Right ventricle myocardium inferior (tissue), 1 donor: ENCODE data around the gene EIF3L. TPM values are rescaled to one million over a fixed set of nuclear protein-coding genes. Genes with fewer than 3 reads are reported as not detected.

Source experiments
- ATAC-seq: fragments of 200-7000 bp; cut with Tn5 transposase; one replicate; pipeline ENCODE4 v1.9.1; 2020; ENCODE audit warnings: mild to moderate bottlenecking, moderate library complexity
- DNase-seq: peaks from one replicate; pipeline ENCODE4 v3.0.0; 2021; ENCODE audit errors: missing footprints
- intact Hi-C: fragments of 100-400 bp; cut with DNase I; formaldehyde crosslinking; loops from one replicate; pipeline ENCODE4 v1.11.0; 2022
- total RNA-seq: library from RNA; stranded (reverse); fragmentation: NEBNext Ultra II Directional; extraction: Animal tissue kit (Norgen Biotek cat#: 25700); gene quantifications from one replicate; pipeline ENCODE4 v1.2.1, GENCODE V29; 2021
- donor health status: DM: no; HTN: yes; CAD: no; lungs with severe emphysema.

EIF3L gene
- total RNA-seq, 1 donor from 2014 or later = 385 TPM

DNA sequence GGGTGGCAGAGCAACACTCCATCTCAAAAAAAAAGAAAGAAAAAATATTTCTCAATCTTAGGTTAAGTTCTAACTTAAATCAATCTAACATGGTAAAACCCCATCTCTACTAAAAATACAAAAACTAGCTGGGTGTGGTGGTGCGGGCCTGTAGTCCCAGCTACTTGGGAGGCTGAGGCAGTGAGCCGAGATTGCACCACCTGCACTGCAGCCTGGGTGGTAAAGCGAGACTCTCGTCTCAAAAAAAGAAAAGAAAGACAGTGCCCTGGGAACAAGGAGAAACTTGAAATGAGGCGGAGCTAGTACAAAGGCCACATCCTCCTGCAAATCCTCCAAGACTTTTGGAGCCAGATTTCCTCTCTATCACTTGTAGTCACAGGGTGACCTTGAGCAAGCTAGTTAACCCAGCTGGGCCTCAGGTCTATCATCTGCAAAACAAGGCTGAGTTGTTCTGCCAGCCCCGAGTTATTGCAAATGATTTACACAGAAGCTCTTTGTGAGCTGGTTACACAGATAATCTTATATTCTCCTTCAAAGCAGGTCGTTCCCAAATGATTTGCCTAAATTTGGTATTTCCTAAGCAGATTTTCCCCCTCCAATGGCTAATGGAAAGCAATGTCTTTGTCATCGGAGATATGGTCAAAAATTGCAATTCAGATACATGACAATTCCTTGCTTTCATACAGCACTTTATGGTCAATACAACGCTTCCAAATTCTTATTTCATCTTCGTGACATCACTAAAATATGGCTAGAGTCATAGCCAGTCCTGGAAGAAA, 7.0 kb upstream of the EIF3L start:
- ATAC-seq (no peak), DNase-seq (no peak)
- intact Hi-C loops = loop anchor here (5.0 kb wide), 1 partner anchor 35 kb away; the partner anchor contains the start of gene GCAT

DNA sequence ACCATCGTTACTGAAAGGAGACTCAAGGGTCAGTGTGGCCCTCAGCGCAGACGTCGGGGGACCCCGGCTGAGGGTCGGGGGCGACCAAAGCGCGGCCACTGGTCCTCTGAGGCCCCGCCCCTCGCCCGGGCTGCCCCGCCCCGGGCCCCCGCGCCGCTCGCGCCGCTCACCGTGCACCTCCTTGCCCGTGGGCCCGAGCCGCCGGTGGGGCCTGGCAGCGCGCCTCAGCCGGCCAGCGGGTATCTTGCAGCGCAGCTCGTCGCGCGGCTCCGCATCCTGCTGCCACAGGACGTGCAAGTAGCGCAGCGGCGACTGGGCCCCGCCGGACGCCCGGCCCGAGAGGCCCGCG, 5.5 kb upstream of the EIF3L start:
- DNase-seq (peak; percentile 79), ATAC-seq (peak; percentile 30)
- intact Hi-C loops = loop anchor here (5.0 kb wide), 1 partner anchor 36 kb away; the partner anchor contains the start of gene GCAT

GRCh38 chr22:37844904-37845329, 4.3 kb upstream of the EIF3L start:
- intact Hi-C loops = loop anchor here (5.0 kb wide), 1 partner anchor 38 kb away; the partner anchor contains the start of gene GCAT
- DNase-seq (no peak), ATAC-seq (no peak)

- intact Hi-C loops = no loop called here
- ATAC-seq (no peak), DNase-seq (no peak)
These were observed 2.8 kb upstream of the EIF3L start for GRCh38 chr22:37846433-37846832.

GRCh38 chr22:37848587-37849088, 581 bp upstream of the EIF3L start:
- DNase-seq (no peak), ATAC-seq (no peak)
- intact Hi-C loops = no loop called here

DNA sequence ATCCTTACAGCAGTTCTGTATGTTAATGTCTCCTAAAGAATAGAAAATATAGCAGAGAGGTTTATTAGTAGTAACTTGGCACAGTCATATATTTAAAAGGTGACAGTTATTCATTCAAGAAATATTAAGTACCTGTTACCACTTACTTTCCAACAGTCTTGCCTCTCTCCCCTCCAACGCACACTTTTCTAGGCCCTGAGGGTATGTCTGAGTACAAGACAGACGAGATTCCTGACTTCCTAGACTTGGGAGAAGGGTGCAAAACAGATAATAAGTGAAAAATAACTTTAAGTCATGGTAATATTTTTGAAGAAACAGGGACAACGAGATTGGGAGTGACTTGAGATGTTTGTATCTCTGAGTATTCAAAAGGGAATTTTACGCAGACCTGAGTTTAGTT, 1.6 kb downstream of the EIF3L start:
- ATAC-seq (no peak), DNase-seq (no peak)
- intact Hi-C loops = no loop called here

GRCh38 chr22:37852418-37852817, 3.2 kb downstream of the EIF3L start:
- ATAC-seq (no peak), DNase-seq (no peak)
- intact Hi-C loops = no loop called here

- ATAC-seq (no peak), DNase-seq (no peak)
- intact Hi-C loops = no loop called here
These were observed 5.7 kb downstream of the EIF3L start for GRCh38 chr22:37854946-37855345.

GRCh38 chr22:37855462-37855861, 6.2 kb downstream of the EIF3L start:
- ATAC-seq (no peak), DNase-seq (no peak)
- intact Hi-C loops = no loop called here

DNA sequence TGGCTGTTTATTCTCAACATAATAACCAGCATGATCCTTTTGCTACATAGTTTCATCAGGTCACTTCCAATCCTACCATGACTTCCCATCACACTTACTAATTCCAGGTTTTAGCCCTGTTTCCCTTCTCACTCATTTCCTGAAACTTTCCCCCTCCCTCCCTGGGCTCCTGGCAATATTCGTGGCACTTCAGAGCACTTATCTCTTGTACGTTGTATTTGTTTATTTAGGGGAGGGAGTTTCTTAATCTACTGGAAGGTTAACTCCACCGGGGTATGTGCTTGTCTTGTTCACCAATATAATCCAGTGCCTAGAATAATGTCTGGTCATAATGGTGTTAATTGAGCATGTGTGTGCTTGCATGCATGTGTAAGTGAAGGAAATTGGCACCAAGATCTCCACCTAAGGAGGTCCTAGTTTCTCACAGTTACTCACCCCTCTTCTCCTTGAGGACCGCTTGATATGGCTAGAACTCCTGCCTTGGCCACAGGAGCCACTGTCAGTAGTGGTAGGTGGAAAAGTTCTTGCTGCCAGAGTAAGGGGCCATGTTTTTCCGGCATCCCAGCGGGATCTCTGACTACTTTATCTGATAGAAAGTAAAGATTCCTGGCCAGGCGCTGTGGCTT, 11.7 kb downstream of the EIF3L start:
- ATAC-seq = no peak
- intact Hi-C loops = no loop called here
- no peak for DNase-seq

DNA sequence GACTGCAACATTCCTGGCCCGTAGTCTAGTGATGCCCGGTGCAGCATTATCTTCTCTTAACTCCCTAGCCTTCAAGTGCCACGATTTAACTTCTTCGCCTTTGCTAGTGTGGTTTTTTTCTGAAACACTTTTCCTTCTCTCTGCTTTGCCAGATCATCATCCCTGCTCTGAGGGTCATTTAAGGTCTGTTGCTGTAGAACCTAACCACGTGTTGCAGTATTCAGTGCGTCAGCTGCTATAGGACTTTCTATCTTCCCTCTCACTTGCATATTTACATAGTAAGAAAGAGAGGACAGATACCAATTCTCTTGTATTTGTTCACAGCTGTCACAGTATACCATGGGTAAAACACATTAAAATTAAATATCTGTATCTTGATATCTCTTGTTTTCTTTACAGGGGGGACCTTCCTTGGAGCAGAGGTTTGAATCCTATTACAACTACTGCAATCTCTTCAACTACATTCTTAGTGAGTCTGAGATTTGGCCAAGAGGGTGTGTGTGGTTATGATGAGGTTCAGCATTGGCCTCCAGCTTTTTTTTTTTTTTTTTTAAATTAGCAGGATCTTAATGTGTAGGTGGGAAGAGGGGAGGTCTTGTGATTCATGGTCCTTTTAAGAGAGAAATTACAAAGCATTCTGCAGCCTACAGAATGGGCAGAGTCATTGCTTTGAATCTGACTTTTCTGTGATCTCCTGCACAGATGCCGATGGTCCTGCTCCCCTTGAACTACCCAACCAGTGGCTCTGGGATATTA, 13.5 kb downstream of the EIF3L start:
- DNase-seq (no peak), ATAC-seq (peak; percentile 38)
- intact Hi-C loops = loop anchor here (1.0 kb wide), 1 partner anchor 45 kb away; no protein-coding TSS in a partner anchor

GRCh38 chr22:37865510-37865909, 16.3 kb downstream of the EIF3L start:
- ATAC-seq = no peak
- no peak for DNase-seq
- intact Hi-C loops = no loop called here

DNA sequence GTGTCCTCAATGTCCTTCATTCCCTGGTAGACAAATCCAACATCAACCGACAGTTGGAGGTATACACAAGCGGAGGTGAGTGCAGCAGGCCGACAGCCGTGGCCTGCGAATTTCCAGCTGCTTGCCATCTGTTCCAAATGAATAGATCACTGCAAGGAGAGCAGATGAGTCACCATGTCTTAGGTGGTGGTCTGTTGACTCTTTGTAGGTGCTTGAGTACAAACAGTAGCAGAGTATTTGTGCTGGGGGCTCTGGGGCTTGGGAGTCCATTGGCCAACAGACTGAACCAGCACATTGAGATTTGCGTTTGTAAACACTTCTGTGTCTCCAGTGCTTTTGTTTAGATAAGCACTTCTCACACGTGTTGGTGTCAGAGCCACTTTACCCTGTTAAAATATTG, 21.1 kb downstream of the EIF3L start:
- ATAC-seq = no peak
- intact Hi-C loops = no loop called here
- DNase-seq = no peak

- DNase-seq = no peak
- intact Hi-C loops = no loop called here
- ATAC-seq = no peak
These were observed 31.6 kb downstream of the EIF3L start for GRCh38 chr22:37880668-37881440.

GRCh38 chr22:37884420-37884819, 35.2 kb downstream of the EIF3L start:
- ATAC-seq (no peak), DNase-seq (no peak)
- intact Hi-C loops = no loop called here

- intact Hi-C loops = loop anchor here (1.0 kb wide), 2 partner anchors 45 to 78 kb away; no protein-coding TSS in a partner anchor
- peak; percentile 64 for ATAC-seq
- no peak for DNase-seq
These were observed 38.6 kb downstream of the EIF3L start for GRCh38 chr22:37887584-37888378.

DNA sequence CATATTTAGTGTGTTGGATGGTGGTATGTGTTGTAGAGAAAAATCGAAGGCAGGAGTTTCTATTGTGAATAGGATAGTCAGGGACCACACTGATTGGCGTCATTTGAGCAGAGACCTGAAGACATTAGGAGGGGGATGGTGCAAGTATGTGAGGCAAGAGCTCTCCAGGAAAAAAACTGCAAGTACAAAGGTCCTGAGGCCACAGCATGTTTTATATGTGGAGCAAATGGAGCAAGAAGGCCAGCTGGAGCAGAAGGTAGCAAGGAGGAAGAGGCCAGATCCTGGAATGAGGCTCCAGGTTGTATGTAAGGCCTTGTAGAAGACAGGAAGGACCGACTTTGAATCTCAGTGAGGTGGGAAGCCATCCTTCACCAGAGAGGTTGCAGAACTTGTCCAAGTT, 42.7 kb downstream of the EIF3L start:
- ATAC-seq = no peak
- intact Hi-C loops = no loop called here

More for the DNA sequence above, 42.7 kb downstream of the EIF3L start:
- no peak for DNase-seq
